ENCODE results near the gene SPG11. TPM values are rescaled to one million over a fixed set of nuclear protein-coding genes. Genes with fewer than 3 reads are reported as not detected.

Gene SPG11, protein sequence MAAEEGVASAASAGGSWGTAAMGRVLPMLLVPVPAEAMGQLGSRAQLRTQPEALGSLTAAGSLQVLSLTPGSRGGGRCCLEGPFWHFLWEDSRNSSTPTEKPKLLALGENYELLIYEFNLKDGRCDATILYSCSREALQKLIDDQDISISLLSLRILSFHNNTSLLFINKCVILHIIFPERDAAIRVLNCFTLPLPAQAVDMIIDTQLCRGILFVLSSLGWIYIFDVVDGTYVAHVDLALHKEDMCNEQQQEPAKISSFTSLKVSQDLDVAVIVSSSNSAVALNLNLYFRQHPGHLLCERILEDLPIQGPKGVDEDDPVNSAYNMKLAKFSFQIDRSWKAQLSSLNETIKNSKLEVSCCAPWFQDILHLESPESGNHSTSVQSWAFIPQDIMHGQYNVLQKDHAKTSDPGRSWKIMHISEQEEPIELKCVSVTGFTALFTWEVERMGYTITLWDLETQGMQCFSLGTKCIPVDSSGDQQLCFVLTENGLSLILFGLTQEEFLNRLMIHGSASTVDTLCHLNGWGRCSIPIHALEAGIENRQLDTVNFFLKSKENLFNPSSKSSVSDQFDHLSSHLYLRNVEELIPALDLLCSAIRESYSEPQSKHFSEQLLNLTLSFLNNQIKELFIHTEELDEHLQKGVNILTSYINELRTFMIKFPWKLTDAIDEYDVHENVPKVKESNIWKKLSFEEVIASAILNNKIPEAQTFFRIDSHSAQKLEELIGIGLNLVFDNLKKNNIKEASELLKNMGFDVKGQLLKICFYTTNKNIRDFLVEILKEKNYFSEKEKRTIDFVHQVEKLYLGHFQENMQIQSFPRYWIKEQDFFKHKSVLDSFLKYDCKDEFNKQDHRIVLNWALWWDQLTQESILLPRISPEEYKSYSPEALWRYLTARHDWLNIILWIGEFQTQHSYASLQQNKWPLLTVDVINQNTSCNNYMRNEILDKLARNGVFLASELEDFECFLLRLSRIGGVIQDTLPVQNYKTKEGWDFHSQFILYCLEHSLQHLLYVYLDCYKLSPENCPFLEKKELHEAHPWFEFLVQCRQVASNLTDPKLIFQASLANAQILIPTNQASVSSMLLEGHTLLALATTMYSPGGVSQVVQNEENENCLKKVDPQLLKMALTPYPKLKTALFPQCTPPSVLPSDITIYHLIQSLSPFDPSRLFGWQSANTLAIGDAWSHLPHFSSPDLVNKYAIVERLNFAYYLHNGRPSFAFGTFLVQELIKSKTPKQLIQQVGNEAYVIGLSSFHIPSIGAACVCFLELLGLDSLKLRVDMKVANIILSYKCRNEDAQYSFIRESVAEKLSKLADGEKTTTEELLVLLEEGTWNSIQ (N-terminal part only)
- total RNA-seq: 32.8 and 58.8 TPM in 2 replicates

DNA sequence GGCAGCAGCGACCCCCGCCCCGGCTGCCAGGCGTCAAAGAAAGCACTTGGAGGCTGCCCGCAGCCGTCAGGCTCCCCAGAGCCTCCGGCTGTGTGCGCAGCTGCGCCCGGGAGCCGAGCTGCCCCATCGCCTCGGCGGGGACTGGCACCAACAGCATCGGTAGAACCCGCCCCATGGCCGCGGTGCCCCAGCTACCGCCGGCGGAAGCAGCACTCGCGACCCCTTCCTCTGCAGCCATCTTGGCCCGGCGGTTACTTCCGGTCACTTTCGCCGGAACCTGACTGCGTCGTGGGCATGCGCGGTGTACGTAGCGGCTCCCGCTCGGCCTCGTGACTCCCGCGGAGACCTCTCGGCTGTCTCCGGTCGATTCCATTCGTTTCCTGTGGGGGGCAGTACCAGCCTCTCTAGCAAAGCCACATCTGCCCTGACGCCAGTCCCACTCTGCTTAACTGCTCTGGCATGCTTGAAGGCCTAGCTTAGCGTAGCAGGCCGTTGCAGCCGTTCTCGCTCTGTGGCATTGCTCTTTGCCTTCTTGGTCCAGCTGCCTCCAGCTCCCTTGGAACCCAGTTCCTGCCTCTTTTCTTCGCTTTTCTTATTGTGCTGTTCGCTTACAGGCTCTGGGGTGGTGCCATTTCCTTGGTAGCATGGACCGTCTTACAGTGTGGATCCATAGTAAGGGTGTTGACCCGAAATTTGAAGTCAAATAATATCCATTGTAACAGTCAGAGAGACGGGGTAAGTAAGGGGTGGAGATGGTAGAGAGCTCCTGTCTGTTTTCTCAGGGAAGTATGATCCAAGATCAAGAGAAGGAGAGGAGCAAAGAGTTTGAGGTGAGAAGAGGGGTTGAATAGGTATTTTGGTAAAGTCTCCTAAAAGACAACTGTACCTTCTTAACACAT lies at the start of gene SPG11:
Gene SPG11, minus strand, starts transcription at position 253 of the 899 bp plus-strand sequence. Its CDS starts 15 bp downstream, at position 238.

DNA sequence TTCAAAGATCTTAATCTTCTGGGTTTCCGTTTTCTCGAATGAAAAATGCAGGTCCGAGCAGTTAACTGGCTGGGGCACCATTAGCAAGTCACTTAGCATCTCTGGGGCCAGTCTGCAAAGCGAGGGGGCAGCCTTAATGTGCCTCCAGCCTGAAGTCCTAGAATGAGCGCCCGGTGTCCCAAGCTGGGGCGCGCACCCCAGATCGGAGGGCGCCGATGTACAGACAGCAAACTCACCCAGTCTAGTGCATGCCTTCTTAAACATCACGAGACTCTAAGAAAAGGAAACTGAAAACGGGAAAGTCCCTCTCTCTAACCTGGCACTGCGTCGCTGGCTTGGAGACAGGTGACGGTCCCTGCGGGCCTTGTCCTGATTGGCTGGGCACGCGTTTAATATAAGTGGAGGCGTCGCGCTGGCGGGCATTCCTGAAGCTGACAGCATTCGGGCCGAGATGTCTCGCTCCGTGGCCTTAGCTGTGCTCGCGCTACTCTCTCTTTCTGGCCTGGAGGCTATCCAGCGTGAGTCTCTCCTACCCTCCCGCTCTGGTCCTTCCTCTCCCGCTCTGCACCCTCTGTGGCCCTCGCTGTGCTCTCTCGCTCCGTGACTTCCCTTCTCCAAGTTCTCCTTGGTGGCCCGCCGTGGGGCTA lies 47.8 kb upstream of the SPG11 start, which contains the start of the genes B2M and PATL2:
Gene B2M, plus strand, starts transcription at position 422 of the 647 bp plus-strand sequence. Its CDS starts 30 bp downstream, at position 452.
Gene PATL2, minus strand, starts transcription at position 228 of the 647 bp plus-strand sequence. CDS start 34,833 bp downstream, outside the sequence.

DNA sequence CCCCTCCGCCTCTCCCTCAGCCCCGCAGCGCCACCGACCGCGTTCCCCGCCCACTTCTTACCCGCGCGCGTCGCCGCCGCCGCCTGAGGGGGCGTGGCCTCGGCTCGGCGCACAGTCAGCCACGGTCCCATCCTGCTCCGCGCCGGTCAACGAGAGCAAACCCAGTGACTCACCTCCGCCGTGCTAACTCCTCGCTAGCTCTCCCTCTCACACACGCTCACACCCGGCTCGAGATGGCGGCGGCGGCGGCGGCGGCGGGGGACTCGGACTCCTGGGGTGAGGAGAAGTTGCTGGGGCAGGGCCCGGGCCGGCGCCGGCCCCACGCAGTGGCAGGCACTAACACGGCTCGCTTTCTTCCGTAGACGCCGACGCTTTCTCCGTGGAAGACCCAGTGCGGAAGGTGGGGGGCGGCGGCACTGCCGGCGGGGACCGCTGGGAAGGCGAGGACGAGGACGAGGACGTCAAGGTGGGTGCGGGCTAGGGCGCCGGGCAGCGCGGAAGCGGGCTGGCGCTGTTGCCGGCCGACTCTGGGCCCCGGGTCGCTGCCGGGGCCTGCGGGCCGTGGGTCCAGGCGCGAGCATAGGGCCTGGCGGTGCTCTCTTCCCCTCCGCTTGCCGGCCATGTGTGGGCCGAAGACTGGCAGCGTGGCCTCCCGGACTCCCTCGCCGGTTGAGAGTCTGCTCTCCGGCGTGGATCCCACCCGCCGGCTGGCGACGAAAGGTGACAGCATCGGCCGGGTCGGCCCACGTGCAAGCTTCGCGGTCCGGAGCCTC lies 126.3 kb downstream of the SPG11 start, which contains the start of gene EIF3J:
Gene EIF3J, plus strand, starts transcription at position 186 of the 773 bp plus-strand sequence. Its CDS starts 48 bp downstream, at position 234.

Other genes with a start within 250 kb of the SPG11 start
- 33.0 and 63.7 TPM in 2 replicates for gene CTDSPL2, start 236.0 kb downstream of the SPG11 start, total RNA-seq
- gene EIF3J, start 126.5 kb downstream of the SPG11 start, total RNA-seq: 30.3 and 37.3 TPM in 2 replicates
- 0.13 TPM in 1 of 2 replicates, not detected in the other for gene PATL2, start 47.7 kb upstream of the SPG11 start, total RNA-seq
- gene B2M, start 47.9 kb upstream of the SPG11 start, total RNA-seq: 684 and 1,495 TPM in 2 replicates
- gene TRIM69, start 72.9 kb upstream of the SPG11 start, total RNA-seq: 7.4 and 7.8 TPM in 2 replicates

Data from mesangial cell (primary cell).